ENCODE measurements around the gene FGGY.

Gene FGGY

DNA sequence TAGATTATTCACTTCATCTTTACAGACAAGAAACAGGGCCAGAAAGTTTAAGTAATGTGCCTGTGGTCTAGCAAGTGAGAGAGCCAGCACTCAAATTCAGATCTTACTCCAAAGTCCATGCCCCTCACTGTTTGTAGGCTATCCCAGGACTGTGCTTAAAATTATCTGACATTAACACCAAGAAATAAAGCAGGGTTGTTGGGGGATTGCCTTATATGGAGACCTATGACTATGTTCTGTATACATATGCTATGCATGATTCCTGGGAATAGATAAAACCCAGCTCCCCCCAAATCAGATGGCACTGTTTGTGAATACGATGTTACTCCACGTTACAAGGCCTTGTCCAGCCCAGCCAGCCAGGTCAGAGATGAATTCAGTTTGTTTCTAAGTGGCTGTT is 386.3 kb downstream of the FGGY start:
- no peak for DNase-seq (ENCODE audit: low read depth, low spot score)
- no peak overlapping the region for H3K27ac ChIP-seq

DNA sequence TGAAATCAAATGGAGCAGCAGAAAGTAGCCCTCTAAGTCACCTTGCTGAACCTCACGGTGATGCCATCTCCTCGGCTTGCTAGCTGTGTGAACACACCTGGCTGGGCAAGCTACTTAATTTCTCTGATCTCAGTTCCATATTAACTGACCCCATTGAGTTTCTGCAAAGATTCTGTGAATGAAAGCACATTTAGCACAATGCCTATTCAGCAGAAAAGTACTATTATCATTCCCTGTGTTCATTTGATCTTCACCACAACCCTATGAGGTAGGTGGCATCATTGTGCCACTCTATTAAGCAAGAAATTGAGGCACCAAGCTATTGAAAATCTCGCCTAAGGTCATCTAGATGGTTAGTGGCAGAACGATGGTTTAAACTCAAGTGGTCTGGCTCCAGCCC is 387.8 kb downstream of the FGGY start:
- peak overlapping the region; percentile 44 for H3K27ac ChIP-seq
- no peak for DNase-seq (ENCODE audit: low read depth, low spot score)

DNA sequence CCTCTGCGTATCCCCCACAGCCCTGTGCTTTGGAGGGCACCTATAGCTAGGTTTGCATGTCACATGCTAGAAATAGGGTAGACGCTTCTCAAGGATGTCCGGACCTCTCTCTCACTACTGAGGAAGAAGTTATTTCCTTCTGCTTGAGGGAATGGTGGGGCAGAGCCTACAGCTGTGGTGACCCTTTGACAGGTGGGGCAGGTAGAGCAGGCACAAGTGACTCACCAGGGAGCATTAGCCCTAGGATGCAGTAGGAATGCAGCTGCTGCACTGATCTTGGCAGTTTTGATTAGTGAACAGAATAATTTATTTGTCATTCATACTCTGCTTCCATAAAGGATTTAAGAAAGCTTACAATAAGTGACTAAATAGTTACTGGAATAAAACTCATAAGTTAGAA is 388.2 kb downstream of the FGGY start:
- H3K27ac ChIP-seq = peak overlapping the region; percentile 44

DNA sequence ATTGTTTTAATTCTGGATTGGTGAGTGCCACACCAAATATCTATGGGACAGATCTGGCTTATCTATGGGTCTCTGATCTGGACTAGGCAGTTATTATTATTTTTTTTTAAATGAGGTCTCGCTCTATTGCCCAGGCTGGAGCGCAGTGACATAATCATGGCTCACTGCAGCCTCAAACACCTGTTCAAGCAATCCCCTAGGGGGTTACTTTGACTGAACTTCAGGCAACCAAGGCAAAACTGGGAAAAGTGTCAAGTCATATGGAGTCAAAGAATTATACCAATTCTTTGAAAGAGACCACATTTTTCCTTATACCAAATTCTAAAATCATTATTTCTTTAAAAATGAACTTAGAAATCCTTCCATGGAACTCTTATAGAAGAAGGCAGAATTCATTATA is 388.8 kb downstream of the FGGY start:
- no peak for DNase-seq (ENCODE audit: low read depth, low spot score)
- peak overlapping the region; percentile 44 for H3K27ac ChIP-seq

More for the DNA sequence above, 388.2 kb downstream of the FGGY start:
- DNase-seq (ENCODE audit: low read depth, low spot score) = no peak

DNA sequence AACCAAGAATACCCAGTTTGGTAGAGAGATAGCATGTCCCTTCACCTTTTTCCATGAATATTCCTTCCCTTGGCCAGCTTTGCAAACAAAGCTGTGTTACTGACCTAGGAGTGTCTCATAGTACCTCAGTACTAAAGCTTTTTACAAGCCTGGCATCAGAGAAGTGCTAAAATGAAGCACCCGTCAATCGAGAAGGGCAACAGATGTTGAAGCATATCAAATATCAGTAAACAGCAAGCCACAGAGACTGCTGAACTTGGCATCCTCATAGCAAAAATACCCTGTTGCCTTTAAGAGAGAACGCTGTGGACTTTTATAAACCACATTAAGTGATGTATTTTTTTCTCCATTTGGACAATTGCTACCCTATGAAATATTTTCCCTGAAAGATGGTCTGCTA is 389.3 kb downstream of the FGGY start:
- H3K27ac ChIP-seq = no peak overlapping the region
- DNase-seq (ENCODE audit: low read depth, low spot score) = no peak

DNA sequence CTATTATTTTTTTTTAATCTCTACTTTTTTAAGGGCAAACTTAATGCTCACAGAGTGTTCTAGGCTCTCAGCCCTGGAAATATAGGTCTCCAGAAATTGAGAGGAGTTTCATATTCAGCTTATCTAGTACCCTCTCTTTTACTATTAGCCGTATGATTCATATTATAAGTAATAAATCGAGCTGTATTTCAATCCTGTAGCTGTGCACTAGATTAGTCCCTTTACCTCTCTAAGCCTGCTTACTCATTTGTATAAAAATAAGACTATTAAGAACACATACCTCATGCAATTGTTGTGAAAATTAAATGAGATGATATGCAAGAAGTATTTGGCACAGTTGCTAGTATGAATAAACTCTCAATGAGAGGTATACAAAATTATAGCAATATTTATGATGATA is 389.7 kb downstream of the FGGY start:
- no peak overlapping the region for H3K27ac ChIP-seq
- no peak for DNase-seq (ENCODE audit: low read depth, low spot score)

DNA sequence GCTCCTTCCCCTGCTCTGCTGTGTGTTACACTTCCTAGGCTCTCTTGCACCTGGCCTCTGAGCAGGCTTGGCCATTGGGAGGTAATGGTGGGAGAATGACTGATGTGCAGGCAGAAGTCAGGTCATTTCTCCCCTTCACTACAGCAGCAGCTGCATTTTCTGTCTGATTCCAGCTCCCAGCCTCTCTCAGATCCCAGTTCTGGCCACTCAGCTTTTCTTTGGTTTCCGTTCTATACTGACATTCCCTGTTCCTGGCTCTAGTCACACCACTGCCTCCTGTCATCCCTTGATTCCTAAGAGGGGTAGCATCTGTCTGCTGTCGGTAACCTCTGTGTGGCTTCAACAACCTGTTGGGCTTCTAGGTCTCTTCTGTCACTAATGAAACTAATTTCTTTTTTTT is 390.2 kb downstream of the FGGY start:
- DNase-seq (ENCODE audit: low read depth, low spot score) = no peak
- H3K27ac ChIP-seq = no peak overlapping the region

DNA sequence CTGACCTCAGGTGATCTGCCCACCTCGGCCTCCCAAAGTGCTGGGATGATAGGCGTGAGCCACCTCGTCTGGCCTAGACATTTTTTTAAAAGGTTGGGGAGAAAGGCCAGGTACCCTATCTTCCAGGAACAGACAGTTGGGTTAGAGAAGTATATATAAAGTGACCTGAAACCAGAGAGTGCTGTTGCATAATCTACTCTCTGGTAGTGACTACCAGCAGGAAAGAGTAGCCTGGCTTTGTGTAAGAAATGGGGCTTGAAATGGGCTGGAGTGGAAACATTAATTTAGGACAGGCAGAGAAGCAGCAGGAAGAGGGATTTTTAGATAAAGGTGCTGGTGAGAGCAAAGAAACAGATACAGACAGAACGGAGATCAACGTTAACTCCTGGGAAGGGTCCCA is 392.1 kb downstream of the FGGY start:
- no peak for DNase-seq (ENCODE audit: low read depth, low spot score)
- no peak overlapping the region for H3K27ac ChIP-seq

DNA sequence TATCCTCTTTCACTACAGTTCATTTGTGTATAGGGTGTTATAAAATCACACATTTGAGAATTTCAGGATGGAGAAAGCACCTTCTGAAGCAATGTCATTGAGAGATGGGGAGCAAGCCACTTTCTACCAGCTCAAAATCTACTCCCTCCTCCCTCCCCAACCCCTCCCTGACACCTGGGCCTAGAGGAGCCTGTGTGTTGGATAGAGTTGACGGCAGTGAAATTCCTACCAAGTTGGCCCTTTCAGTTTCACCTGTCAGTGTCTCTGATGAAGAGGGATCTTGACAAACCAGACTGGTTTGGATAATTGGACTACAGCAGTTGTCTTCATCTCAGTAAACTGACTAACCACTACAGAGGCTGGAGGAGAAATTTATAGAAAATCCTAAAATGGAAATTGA is 392.8 kb downstream of the FGGY start:
- no peak for DNase-seq (ENCODE audit: low read depth, low spot score)
- H3K27ac ChIP-seq = no peak overlapping the region

DNA sequence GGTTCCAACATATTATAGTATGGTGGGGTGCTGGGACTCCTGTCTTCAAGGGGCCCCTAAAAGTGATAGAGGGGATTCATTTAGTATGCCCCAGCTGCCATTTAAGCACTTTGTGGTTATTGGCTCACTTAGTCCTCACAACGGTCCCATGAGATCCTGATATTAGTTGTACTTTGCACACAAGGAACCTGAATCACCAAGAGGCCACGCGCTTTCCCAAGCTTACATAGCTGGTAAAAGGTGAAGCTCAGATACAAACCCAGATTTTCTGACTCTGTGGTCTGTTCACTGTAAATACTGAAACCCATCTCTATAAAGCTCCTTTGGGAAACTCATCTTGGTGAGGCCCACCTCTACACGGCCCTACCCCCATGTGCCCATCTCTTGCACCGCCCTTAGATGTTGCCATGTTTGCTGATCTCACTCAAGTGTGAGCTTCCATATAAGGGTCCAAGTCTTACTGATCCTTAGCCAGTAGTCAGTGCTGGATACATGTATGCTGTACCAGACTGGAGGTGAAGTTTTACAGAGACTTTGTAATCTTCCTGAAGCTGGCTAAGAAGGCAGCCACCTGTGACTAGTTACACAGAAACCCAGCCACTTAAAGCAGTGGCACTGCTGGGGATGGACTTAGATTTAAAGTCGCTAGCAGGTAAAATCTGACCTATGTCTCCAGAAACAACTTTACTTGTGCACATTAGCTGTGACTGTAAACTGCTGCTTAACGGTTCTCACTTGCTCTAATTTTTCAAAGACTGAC is 393.5 kb downstream of the FGGY start:
- no peak for DNase-seq (ENCODE audit: low read depth, low spot score)

DNA sequence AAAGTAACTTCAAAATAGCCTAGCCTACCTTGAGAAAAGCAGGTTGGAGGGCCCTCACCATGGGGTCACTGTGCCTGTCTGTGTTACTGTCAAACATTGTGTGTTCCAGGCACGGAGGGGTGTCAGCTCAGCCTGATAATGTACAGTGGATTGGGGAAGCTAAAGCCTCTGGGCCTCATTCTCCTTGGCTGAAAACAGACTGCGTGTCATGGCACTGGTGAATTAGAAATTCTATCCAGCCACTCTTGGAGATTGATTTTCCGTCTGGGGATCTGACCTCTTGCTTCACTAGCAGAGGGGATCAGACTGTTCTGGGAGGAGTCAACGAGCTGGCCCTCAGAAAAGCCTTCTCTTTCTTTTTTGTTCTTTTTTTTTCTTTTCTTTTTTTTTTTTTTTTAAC is 394.4 kb downstream of the FGGY start:
- H3K27ac ChIP-seq = no peak overlapping the region
- no peak for DNase-seq (ENCODE audit: low read depth, low spot score)

More for the DNA sequence above, 393.5 kb downstream of the FGGY start:
- no peak overlapping the region for H3K27ac ChIP-seq

DNA sequence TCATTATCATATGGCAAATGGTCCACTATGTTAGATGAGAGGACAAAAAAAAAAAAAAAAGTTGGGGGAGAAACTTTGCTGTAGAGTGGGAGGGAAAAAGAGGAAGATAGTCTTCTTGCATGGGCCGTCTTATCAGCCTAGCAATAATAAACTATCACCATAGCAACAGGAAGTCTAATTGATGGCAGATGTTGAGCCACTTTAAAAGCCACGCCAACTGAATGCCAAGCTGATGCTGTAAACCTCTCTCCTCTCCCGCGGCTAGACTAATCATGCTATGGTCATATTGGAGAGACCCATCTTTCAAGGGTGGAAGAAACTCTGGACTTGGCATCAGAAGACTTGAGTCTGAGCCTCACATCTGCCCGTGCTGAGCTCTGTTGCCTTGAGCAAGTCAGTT is 395.7 kb downstream of the FGGY start:
- DNase-seq (ENCODE audit: low read depth, low spot score) = no peak
- H3K27ac ChIP-seq = no peak overlapping the region

DNA sequence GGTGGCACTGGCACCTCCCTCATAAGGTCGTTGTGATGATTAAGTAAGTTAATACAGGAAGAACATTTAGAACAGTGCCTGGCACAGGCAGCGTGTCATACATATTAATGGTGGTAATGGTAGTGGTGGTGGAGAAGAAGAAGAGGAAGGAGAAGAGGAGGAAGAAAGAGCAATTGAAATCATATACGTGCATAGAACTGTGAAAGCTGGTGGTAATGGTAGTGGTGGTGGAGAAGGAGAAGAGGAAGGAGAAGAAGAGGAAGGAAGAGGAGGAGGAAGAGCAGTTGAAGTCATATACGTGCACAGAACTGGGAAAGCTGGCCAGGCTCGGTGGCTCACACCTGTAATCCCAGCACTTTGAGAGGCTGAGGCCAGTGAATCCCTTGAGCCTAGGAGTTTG is 396.5 kb downstream of the FGGY start:
- no peak overlapping the region for H3K27ac ChIP-seq
- DNase-seq (ENCODE audit: low read depth, low spot score) = no peak

DNA sequence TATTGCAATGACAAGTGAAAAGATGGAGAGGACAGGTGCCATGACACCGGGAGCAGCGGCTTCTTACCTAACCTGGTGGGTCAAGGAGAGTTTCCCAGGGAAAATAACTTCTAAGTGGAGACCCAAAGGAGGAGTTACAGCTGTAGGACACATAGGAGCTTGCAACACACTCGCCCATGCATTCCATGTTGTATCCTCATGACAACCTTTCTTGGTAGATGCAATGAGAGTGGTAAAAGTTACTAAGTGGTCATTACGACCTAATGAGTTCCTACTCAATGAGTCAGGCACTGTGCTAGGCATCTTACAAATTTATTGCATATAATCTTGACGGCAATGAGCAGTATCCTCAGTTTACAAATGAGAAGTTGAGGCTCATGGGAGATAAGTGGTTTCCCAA is 398.4 kb downstream of the FGGY start:
- no peak for DNase-seq (ENCODE audit: low read depth, low spot score)
- no peak overlapping the region for H3K27ac ChIP-seq

DNA sequence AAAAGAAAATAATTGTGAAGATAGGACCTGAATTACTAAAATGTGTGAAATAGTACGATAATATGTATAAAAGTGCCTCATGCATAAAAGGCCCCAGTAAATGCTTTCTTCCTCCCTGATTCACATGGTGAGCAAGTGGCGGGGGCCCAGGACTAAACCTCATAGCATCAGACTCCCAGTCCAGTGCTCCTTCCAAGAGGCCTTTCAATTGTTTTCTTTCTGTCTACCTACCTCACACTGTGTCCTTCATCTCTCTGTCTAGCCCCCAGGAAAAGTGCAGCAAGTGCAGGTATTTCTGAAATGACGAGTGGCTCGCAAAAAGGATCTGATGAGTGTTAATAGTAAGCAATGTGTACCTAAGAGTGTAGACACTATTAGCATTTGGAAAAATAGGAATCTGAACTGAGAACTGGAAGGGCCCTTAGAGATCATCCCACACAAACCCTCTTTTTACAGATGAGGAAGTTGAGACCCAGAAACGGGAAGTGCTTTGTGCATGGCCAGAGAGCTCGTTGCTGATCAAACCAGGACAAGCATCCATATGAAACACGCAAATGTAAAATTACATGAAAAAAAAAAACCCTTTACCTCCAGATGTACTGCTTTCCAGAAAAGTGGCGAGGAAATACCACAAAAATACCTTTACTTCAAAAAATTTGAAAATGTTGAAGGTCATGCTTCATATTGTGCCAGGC is 399.7 kb downstream of the FGGY start:
- H3K27ac ChIP-seq = no peak overlapping the region
- no peak for DNase-seq (ENCODE audit: low read depth, low spot score)

DNA sequence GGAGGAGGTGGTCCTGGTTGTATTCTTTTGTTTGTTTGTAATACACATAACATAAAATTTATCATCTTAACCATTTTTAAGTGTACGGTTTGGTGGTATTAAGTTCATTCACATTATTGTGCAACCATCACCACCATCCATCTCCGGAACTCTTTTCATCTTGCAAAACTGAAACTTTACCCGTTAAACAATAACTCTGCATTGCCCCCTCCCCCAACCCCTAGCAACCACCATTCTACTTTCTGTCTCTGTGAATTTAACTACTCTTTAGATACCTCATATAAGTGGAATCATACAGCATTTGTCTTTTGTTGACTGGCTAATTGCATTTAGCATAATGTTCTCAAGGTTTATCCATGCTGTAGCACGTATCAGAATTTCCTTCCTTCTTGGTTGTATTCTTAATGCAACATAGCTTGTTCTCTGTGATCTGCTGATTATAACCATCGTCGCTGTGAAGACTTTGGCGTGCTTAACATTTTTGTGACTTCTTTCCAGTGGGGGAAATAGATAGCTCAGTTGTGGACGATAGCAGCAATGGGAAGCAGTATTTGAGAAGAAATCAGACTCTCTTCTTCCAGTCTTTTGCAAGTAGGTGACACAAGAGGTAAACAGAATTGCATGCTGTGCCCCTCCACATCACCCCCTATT is 400.4 kb downstream of the FGGY start:
- no peak for DNase-seq (ENCODE audit: low read depth, low spot score)

DNA sequence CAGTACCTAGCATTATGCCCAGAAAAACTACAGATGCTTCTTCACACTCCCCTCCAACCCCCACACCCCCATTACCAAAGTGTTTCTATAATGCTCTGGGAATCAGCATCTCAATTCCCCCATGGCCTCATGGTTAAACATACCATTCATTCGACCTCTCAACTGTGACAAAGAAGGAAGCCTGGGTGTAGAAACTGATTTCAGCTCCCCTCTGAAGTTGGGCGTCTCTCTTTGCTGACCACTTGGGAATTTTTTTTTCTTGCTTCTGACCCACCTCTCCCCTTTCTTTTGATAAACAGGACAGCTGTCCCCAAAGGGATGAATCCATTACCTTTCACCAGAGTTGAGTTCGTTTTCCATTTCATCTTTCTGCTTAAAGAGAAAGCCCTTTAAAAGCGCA is 401.5 kb downstream of the FGGY start:
- DNase-seq (ENCODE audit: low read depth, low spot score) = no peak
- no peak overlapping the region for H3K27ac ChIP-seq

More for the DNA sequence above, 400.4 kb downstream of the FGGY start:
- no peak overlapping the region for H3K27ac ChIP-seq

DNA sequence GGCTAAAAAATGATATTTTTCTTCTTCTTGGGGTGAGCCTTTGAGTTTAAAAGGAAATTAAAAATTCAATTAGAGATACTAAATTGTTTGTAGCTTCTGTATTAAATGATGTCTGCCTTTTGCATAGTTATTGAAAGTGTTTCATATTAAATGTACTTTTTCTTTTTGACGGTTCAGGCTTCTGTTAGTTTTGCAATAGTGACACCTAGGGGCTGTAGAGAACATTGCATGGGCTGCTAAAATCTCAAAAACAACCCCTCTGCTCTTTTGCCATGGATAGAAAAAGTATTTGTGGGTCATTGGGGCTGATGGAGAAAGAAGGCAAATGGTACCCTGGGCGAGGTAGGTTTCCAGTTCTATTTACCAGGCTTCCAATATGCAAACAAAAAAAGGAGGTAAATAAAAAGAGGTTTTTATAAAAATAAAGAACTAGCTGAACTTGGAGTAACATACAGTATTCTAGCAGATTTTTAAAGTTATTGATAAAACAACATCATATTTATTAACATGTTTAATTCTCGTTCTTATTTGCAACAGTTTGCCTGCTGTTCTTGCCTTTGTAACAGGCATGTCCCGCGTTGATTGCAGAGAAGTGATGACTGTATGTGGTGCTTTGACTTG is 402.4 kb downstream of the FGGY start:
- no peak overlapping the region for H3K27ac ChIP-seq
- no peak for DNase-seq (ENCODE audit: low read depth, low spot score)

DNA sequence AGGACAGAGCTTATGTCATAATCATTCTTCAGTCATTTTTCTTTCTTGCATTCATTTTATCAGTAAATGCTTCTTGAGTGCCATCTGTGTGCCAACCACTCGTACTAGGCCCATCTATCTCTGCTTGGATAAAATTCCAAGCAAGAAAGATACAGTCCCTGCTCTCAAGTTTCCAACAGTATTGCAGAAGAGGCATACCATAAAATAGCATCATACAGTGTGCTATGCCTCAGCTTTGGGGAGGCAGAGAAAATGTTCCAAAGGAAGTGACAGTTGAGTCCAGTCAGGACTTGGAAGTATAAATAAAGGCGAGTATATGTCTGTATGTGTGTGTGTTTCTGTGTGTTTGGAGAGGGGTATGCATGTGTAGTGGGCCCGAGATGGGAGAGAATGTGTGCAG is 404.5 kb downstream of the FGGY start:
- no peak for DNase-seq (ENCODE audit: low read depth, low spot score)
- H3K27ac ChIP-seq = no peak overlapping the region

DNA sequence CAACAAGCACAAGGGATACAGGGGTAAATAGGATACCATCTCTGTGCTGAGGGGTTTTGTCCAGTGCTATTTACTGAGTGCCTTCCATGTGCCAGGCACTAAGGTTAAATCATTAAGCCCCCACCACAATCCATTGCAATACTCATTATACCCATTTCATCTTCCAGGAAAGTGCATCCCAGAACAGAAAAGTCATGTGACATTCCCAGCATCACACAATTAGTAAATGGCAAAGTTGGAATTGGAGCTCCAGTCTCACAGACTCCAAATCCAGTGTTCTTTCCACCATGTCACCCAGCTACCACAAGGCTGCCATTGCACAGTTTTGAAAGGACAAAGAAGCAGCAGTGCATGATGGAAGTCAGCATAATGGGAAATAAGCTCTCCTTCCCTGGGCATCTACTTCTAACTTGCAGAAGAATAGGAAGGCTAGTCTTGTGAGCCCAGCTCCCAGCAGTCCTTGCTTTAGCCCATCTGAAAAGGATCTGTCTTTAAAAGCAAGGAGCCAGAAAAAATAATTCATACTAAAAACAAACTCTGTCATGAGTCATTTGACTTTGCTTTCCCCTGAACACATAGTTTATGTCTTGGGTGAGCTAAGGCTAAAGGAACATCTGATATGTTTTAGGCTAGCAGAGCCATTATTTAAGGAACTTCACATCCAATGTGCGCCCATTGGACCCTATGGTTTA is 406.5 kb downstream of the FGGY start:
- H3K27ac ChIP-seq = no peak overlapping the region
- DNase-seq (ENCODE audit: low read depth, low spot score) = no peak

All from epithelial cell of prostate (primary cell).